HepG2 (cell line): Measurements from ENCODE around the gene NRP1. TPM values are rescaled to one million over a fixed set of nuclear protein-coding genes. Genes with fewer than 3 reads are reported as not detected.
A peak's percentile ranks its signal among the peaks of the same experiment; 100 is the strongest.

Experiments used
- AKAP8 ChIP-seq: sonication (generic); formaldehyde crosslinking; IDR thresholded peaks from 2 replicates; pipeline ENCODE4 v1.5.1; 2020; ENCODE audit warnings: mild to moderate bottlenecking, missing genetic modification reagents
- ATF2 ChIP-seq: sonication (generic); formaldehyde crosslinking; IDR thresholded peaks from 2 replicates; pipeline ENCODE4 v1.4.0; 2020; ENCODE audit warnings: missing genetic modification reagents
- DPF2 ChIP-seq: sonication (generic); formaldehyde crosslinking; IDR thresholded peaks from 2 replicates; pipeline ENCODE4 v1.4.0; 2020; ENCODE audit warnings: mild to moderate bottlenecking, low read depth, missing genetic modification reagents, borderline replicate concordance
- JUN ChIP-seq: sonication (generic); formaldehyde crosslinking; IDR thresholded peaks from 2 replicates; pipeline ENCODE4 v1.4.0; 2020; ENCODE audit warnings: mild to moderate bottlenecking, missing genetic modification reagents
- JUNB ChIP-seq: sonication (generic); formaldehyde crosslinking; IDR thresholded peaks from 2 replicates; pipeline ENCODE4 v1.8.0; 2022; ENCODE audit warnings: missing genetic modification reagents, mild to moderate bottlenecking, borderline replicate concordance
- KDM6A ChIP-seq: IDR thresholded peaks from 2 replicates; pipeline ENCODE4 v1.6.1; 2016; ENCODE audit warnings: low read depth
- KLF13 ChIP-seq: sonication (generic); formaldehyde crosslinking; IDR thresholded peaks from 2 replicates; pipeline ENCODE4 v1.4.0; 2020; ENCODE audit warnings: mild to moderate bottlenecking, missing genetic modification reagents
- NCOA1 ChIP-seq: sonication (generic); formaldehyde crosslinking; IDR thresholded peaks from 2 replicates; pipeline ENCODE4 v1.9.0; 2021; ENCODE audit warnings: missing genetic modification reagents
- NFYC ChIP-seq: IDR thresholded peaks from 2 replicates; pipeline ENCODE4 v1.6.1; 2016; ENCODE audit warnings: missing genetic modification reagents, missing compliant biosample characterization
- NR2F1 ChIP-seq, 2 experiments: fragments of 450-650 bp in 1 of 2; formaldehyde crosslinking in 1 of 2; IDR thresholded peaks; 2 replicates each; pipeline versions ENCODE4 v1.5.0 to v1.6.1; 2016 to 2020; ENCODE audit warnings: mild to moderate bottlenecking in 1 of 2, missing compliant biosample characterization in 1 of 2, missing genetic modification reagents in 1 of 2, moderate library complexity in 1 of 2
- NR2F6 ChIP-seq, 2 experiments: IDR thresholded peaks; 2 replicates each; pipeline ENCODE4 v1.6.1; 2016; ENCODE audit warnings: antibody characterized with exemption in 1 of 2, mild to moderate bottlenecking in 1 of 2
- POLR2A ChIP-seq, 2 experiments: IDR thresholded peaks; 2 replicates each; pipeline ENCODE4 v1.6.1; 2011; ENCODE audit warnings: low read depth in 2 of 2, low read length in 2 of 2, mild to moderate bottlenecking in 1 of 2, moderate library complexity in 1 of 2; ENCODE audit not compliant: insufficient read depth in 1 of 2
- PRDM10 ChIP-seq: sonication (generic); formaldehyde crosslinking; IDR thresholded peaks from 2 replicates; pipeline ENCODE4 v1.4.0; 2020; ENCODE audit warnings: low read depth, missing genetic modification reagents
- TEAD2 ChIP-seq: sonication (generic); formaldehyde crosslinking; IDR thresholded peaks from 2 replicates; pipeline ENCODE4 v1.9.0; 2021; ENCODE audit warnings: missing genetic modification reagents
- THAP7 ChIP-seq: sonication (generic); formaldehyde crosslinking; IDR thresholded peaks from 2 replicates; pipeline ENCODE4 v1.8.1; 2023; ENCODE audit warnings: mild to moderate bottlenecking, missing genetic modification reagents
- ZC3H4 ChIP-seq: sonication (generic); formaldehyde crosslinking; IDR thresholded peaks from 2 replicates; pipeline ENCODE4 v1.4.0; 2020; ENCODE audit warnings: missing genetic modification reagents, borderline replicate concordance
- ZNF343 ChIP-seq: sonication (generic); formaldehyde crosslinking; IDR thresholded peaks from 2 replicates; pipeline ENCODE4 v1.4.0; 2020; ENCODE audit warnings: mild to moderate bottlenecking, missing genetic modification reagents
- ZNF362 ChIP-seq: sonication (generic); formaldehyde crosslinking; IDR thresholded peaks from 2 replicates; pipeline ENCODE4 v1.4.0; 2020; ENCODE audit warnings: missing genetic modification reagents, mild to moderate bottlenecking, borderline replicate concordance
- polyA plus RNA-seq, 8 experiments: library from polyadenylated mRNA; depleted of rRNA in 3 of 8; stranded (reverse) in 7 of 8; unstranded in 1 of 8; fragments of >200 nt; fragmentation: Illumina TruSeq in 4 of 8; extraction: Trizol in 4 of 8; gene quantifications; 2 replicates each; pipeline versions ENCODE4 v1.2.1 to v1.2.3, GENCODE V29; 2011 to 2016; ENCODE audit warnings: low read depth in 4 of 8, missing spikeins in 1 of 8, mixed read lengths in 1 of 8; ENCODE audit not compliant: insufficient read depth in 1 of 8
- total RNA-seq, 5 experiments: library from RNA; depleted of rRNA; stranded (reverse); fragments of >200 nt; fragmentation: Illumina TruSeq; extraction: Trizol; gene quantifications; 2 replicates each; pipeline ENCODE4 v1.2.3, GENCODE V29; 2016; ENCODE audit warnings: low read depth in 1 of 5
- TF ChIP-seq, protein P1 (sequence below): sonication (generic); formaldehyde crosslinking; IDR thresholded peaks from 2 replicates; pipeline ENCODE4 v1.9.0; 2022; ENCODE audit warnings: missing genetic modification reagents, mild to moderate bottlenecking, borderline replicate concordance

Gene NRP1
- total and polyA plus RNA-seq, 2 of the 13 experiments (the other 11 are each of a cell fraction or from before 2014, with no cell fraction given) = 5.3 to 5.8 TPM

DNA sequence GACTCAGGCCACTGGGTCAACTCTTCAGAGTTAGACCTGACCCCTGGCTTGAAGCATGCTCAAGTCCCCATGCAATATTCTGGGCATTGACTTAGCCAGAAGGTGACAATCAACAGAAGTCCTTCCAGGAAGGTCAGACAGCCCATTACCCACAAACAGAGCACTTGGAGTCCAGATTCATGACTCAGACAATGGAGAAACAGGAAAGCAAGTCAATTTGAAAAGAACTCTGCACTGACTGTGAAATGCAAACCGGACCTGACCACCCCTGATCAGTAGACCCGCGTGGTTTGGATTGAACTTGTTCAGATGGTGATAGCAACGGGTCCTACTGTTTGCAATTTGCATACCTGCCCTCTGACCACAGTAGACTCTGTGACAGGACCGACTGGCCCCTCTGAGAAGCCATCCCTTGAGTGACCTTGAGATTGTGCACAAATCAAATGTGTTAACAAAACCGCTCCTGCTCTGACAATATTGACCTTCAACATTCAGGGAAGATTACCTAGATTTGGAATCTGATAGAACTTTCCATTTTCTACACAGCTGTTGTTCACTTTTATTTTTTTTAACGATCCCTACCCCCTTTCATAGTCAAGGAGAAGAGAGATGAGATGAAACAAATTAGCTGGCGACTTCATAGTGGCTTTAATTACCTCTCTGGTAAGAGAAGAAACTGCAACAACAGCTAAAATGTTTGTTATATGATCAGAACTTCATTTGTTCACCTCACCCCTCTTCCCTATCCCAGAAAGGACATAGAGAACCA lies 138.7 kb downstream of the NRP1 start (continued):
- no peak for TF ChIP-seq KLF13 (CRISPR knock-in tag)
- TF ChIP-seq POLR2A (IDR thresholded peaks at IDR 0.05; ENCODE audit: insufficient read depth in 1 of 2, low read depth in 2 of 2, low read length in 2 of 2) = no peak; a peak in 1 of 4 replicates
- TF ChIP-seq, protein P1, sequence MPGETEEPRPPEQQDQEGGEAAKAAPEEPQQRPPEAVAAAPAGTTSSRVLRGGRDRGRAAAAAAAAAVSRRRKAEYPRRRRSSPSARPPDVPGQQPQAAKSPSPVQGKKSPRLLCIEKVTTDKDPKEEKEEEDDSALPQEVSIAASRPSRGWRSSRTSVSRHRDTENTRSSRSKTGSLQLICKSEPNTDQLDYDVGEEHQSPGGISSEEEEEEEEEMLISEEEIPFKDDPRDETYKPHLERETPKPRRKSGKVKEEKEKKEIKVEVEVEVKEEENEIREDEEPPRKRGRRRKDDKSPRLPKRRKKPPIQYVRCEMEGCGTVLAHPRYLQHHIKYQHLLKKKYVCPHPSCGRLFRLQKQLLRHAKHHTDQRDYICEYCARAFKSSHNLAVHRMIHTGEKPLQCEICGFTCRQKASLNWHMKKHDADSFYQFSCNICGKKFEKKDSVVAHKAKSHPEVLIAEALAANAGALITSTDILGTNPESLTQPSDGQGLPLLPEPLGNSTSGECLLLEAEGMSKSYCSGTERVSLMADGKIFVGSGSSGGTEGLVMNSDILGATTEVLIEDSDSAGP (CRISPR knock-in tag) = peak; percentile 23; the same call in 1 of the 2 replicates
- no peak; the same call in 1 of the 2 replicates for TF ChIP-seq THAP7
- 0 out of 2 replicates have a peak, but pooled peaks have one; percentile 18 for TF ChIP-seq AKAP8 (CRISPR knock-in tag)
- peak; percentile 96 for TF ChIP-seq JUN (CRISPR knock-in tag)
- peak; percentile 68; the same call in 1 of the 2 replicates for TF ChIP-seq ATF2
- no peak for TF ChIP-seq ZC3H4 (CRISPR knock-in tag)
- no peak for TF ChIP-seq ZNF343 (CRISPR knock-in tag)
- TF ChIP-seq ZNF362 (CRISPR knock-in tag) = peak; percentile 71; the same call in 1 of the 2 replicates
- peak; percentile 9; the same call in 1 of the 2 replicates for TF ChIP-seq NFYC (CRISPR knock-in tag)
- TF ChIP-seq NCOA1 = peak; percentile 76; the same call in 1 of the 2 replicates
- peak; percentile 66 for TF ChIP-seq KDM6A
- TF ChIP-seq NR2F1 (CRISPR knock-in tag; IDR thresholded peaks at IDR 0.05) = peak; percentile 82 to 89
- peak; percentile 90 for TF ChIP-seq DPF2 (CRISPR knock-in tag)
- peak; percentile 94 for TF ChIP-seq NR2F6 (IDR thresholded peaks at IDR 0.05)
- peak; percentile 88 for TF ChIP-seq NR2F6 (CRISPR knock-in tag; IDR thresholded peaks at IDR 0.05)
- TF ChIP-seq TEAD2 = no peak
- peak; percentile 70; the same call in 1 of the 2 replicates for TF ChIP-seq PRDM10 (CRISPR knock-in tag)
- TF ChIP-seq JUNB = peak; percentile 88
